ENCODE data around the gene CT47A1. TPM values are rescaled to one million over a fixed set of nuclear protein-coding genes. Genes with fewer than 3 reads are reported as not detected.

The CT47A1 gene
- total and polyA plus RNA-seq, 10 of the 15 experiments (the other 5 are each of a cell fraction or from before 2014, with no cell fraction given): not detected

DNA sequence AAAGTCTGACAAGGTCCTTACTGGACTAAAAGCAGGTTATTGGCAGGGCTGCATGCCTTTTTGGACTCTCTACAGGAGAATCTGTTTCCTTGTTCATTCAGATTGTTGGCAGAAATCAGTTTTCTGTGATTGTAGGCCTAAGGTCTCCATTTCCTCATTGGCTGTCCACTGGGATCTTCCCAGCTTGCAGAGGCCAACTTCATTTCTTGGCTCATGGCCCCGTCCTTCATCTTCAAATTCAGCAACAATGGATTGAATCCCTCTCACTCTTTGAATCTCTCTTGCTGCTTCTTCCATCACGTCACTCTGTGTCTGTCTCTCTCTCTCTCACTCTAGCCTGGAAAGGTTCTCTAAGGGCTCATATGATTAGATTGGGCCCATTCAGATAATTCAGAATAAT is 47.0 kb upstream of the CT47A1 start (continued):
- no peak for TF ChIP-seq NRF1 (conservative IDR thresholded peaks at IDR 0.05; ENCODE audit: low read depth, low read length)
- TF ChIP-seq, protein P1, sequence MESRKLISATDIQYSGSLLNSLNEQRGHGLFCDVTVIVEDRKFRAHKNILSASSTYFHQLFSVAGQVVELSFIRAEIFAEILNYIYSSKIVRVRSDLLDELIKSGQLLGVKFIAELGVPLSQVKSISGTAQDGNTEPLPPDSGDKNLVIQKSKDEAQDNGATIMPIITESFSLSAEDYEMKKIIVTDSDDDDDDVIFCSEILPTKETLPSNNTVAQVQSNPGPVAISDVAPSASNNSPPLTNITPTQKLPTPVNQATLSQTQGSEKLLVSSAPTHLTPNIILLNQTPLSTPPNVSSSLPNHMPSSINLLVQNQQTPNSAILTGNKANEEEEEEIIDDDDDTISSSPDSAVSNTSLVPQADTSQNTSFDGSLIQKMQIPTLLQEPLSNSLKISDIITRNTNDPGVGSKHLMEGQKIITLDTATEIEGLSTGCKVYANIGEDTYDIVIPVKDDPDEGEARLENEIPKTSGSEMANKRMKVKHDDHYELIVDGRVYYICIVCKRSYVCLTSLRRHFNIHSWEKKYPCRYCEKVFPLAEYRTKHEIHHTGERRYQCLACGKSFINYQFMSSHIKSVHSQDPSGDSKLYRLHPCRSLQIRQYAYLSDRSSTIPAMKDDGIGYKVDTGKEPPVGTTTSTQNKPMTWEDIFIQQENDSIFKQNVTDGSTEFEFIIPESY (IDR thresholded peaks at IDR 0.05): no peak
- no peak for TF ChIP-seq BRCA1 (IDR thresholded peaks at IDR 0.05; ENCODE audit: low read depth, low read length)
- TF ChIP-seq SREBF2 (IDR thresholded peaks at IDR 0.05; ENCODE audit: low read length): no peak
- no peak for TF ChIP-seq CBFB (IDR thresholded peaks at IDR 0.05; ENCODE audit: low read depth)
- TF ChIP-seq ZSCAN29 (IDR thresholded peaks at IDR 0.05): no peak
- TF ChIP-seq, protein P2, sequence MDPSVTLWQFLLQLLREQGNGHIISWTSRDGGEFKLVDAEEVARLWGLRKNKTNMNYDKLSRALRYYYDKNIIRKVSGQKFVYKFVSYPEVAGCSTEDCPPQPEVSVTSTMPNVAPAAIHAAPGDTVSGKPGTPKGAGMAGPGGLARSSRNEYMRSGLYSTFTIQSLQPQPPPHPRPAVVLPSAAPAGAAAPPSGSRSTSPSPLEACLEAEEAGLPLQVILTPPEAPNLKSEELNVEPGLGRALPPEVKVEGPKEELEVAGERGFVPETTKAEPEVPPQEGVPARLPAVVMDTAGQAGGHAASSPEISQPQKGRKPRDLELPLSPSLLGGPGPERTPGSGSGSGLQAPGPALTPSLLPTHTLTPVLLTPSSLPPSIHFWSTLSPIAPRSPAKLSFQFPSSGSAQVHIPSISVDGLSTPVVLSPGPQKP (IDR thresholded peaks at IDR 0.05; ENCODE audit: low read depth, low read length): no peak
- TF ChIP-seq, protein P3, sequence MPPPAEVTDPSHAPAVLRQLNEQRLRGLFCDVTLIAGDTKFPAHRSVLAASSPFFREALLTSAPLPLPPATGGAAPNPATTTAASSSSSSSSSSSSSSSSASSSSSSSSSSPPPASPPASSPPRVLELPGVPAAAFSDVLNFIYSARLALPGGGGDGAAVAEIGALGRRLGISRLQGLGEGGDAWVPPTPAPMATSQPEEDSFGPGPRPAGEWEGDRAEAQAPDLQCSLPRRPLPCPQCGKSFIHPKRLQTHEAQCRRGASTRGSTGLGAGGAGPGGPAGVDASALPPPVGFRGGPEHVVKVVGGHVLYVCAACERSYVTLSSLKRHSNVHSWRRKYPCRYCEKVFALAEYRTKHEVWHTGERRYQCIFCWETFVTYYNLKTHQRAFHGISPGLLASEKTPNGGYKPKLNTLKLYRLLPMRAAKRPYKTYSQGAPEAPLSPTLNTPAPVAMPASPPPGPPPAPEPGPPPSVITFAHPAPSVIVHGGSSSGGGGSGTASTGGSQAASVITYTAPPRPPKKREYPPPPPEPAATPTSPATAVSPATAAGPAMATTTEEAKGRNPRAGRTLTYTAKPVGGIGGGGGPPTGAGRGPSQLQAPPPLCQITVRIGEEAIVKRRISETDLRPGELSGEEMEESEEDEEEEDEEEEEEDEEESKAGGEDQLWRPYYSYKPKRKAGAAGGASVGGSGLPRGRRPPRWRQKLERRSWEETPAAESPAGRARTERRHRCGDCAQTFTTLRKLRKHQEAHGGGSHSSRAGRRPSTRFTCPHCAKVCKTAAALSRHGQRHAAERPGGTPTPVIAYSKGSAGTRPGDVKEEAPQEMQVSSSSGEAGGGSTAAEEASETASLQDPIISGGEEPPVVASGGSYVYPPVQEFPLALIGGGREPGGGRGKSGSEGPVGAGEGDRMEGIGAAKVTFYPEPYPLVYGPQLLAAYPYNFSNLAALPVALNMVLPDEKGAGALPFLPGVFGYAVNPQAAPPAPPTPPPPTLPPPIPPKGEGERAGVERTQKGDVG (CRISPR knock-in tag; IDR thresholded peaks at IDR 0.05): no peak
- TF ChIP-seq, protein P4, sequence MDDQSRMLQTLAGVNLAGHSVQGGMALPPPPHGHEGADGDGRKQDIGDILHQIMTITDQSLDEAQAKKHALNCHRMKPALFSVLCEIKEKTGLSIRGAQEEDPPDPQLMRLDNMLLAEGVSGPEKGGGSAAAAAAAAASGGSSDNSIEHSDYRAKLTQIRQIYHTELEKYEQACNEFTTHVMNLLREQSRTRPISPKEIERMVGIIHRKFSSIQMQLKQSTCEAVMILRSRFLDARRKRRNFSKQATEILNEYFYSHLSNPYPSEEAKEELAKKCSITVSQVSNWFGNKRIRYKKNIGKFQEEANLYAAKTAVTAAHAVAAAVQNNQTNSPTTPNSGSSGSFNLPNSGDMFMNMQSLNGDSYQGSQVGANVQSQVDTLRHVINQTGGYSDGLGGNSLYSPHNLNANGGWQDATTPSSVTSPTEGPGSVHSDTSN (IDR thresholded peaks at IDR 0.05; ENCODE audit: insufficient replicate concordance, low read depth, low read length): no peak

Data from GM12878 (cell line).